Lower lobe of right lung (tissue), 2 donors: ENCODE results near the gene ATXN7L2. TPM values are rescaled to one million over a fixed set of nuclear protein-coding genes. Genes with fewer than 3 reads are reported as not detected.
A peak's percentile ranks its signal among the peaks of the same experiment; 100 is the strongest.

Source experiments
- ATAC-seq, 2 donors: fragments of 200-7000 bp; cut with Tn5 transposase; one replicate each; pipeline ENCODE4 v1.9.1; 2020 to 2022; ENCODE audit warnings: mild to moderate bottlenecking in 2 of 2, moderate library complexity in 2 of 2
- DNase-seq: peaks from one replicate; pipeline ENCODE4 v3.0.0-alpha.2; 2020
- H3K27ac ChIP-seq: fragments of 200-600 bp; one replicate; pipeline ENCODE4 v1.8.0; 2022
- H3K27me3 ChIP-seq: fragments of 200-600 bp; one replicate; pipeline ENCODE4 v1.8.0; 2022; ENCODE audit warnings: low read depth
- H3K36me3 ChIP-seq: fragments of 200-600 bp; one replicate; pipeline ENCODE4 v1.8.0; 2022; ENCODE audit warnings: mild to moderate bottlenecking
- H3K4me1 ChIP-seq: fragments of 200-600 bp; one replicate; pipeline ENCODE4 v1.8.0; 2022
- H3K4me3 ChIP-seq: fragments of 200-600 bp; one replicate; pipeline ENCODE4 v1.8.0; 2022; ENCODE audit warnings: mild to moderate bottlenecking
- H3K9me3 ChIP-seq: fragments of 200-600 bp; one replicate; pipeline ENCODE4 v1.8.0; 2022
- intact Hi-C: fragments of 100-400 bp; cut with DNase I; formaldehyde crosslinking; loops from one replicate; pipeline ENCODE4 v1.11.0; 2022
- total RNA-seq: library from RNA; stranded (reverse); fragmentation: NEBNext Ultra II Directional; extraction: Animal tissue kit (Norgen Biotek cat#: 25700); gene quantifications from one replicate; pipeline ENCODE4 v1.2.1, GENCODE V29; 2021
- TF ChIP-seq, protein P1 (sequence below): fragments of 200-600 bp; IDR thresholded peaks from one replicate; pipeline ENCODE4 v1.8.0; 2022; ENCODE audit warnings: antibody characterized with exemption, mild to moderate bottlenecking
- donor health status: DM: no; HTN: yes; CAD: no; lungs with severe emphysema.

The ATXN7L2 gene
- total RNA-seq, 1 donor from 2014 or later, result 3.8 TPM

DNA sequence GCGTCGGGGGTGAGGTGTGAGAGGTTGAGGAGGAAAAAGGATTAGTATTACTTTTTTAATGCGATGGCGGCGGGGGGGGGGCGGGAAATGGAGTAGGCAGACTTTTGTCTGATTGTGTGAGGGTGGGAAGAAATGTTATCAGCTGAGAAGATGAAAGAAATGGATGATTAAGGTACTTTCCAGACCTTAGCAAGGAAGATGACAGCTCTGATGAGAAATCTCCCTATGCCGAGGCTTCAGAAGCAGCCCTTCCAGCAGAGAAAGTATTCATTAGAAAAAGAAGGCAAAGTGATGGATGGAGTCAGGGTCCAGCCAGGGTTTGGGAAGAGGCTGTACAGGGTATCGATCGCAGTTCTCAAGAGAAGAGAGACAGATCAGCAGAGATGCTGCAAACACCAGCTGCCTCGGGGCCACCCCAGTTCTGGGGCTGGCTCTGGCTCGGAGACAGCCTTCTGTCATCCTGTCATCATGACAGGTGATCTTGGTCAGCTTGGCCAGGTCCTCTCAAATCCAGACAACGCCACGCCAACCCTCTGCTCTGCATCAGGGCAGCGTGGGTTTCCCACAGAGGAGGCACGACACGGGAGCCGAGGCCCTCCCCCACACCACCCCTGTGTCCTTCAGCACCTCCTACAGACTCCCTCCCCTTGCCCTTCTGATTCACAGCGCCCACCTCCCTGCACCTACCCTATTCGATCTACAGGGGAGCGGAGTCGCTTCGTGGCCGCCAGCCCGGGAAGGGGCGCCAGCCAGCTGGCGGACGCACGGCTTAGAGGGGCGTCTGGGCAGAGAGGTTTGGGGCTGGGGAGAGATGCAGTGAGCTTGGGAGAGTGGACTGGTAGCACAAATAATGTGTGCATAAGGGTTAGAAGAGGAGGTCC, 674 bp upstream of the ATXN7L2 start:
- Histone ChIP-seq H3K27ac (peak overlapping the region; percentile 7), H3K9me3 (no peaks in the 10 kb centered on the region), H3K27me3 (peaks cover 2% of the 10 kb centered on the region), H3K4me1 (peaks cover 14% of the 10 kb centered on the region), H3K4me3 (peak overlapping the region; percentile 68), H3K36me3 (peaks cover 5% of the 10 kb centered on the region)
- ATAC-seq (peak; percentile 20 to 31), DNase-seq (peak; percentile 65)
- TF ChIP-seq, protein P1, sequence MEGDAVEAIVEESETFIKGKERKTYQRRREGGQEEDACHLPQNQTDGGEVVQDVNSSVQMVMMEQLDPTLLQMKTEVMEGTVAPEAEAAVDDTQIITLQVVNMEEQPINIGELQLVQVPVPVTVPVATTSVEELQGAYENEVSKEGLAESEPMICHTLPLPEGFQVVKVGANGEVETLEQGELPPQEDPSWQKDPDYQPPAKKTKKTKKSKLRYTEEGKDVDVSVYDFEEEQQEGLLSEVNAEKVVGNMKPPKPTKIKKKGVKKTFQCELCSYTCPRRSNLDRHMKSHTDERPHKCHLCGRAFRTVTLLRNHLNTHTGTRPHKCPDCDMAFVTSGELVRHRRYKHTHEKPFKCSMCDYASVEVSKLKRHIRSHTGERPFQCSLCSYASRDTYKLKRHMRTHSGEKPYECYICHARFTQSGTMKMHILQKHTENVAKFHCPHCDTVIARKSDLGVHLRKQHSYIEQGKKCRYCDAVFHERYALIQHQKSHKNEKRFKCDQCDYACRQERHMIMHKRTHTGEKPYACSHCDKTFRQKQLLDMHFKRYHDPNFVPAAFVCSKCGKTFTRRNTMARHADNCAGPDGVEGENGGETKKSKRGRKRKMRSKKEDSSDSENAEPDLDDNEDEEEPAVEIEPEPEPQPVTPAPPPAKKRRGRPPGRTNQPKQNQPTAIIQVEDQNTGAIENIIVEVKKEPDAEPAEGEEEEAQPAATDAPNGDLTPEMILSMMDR, result no peak
- intact Hi-C loops, result no loop called here

DNA sequence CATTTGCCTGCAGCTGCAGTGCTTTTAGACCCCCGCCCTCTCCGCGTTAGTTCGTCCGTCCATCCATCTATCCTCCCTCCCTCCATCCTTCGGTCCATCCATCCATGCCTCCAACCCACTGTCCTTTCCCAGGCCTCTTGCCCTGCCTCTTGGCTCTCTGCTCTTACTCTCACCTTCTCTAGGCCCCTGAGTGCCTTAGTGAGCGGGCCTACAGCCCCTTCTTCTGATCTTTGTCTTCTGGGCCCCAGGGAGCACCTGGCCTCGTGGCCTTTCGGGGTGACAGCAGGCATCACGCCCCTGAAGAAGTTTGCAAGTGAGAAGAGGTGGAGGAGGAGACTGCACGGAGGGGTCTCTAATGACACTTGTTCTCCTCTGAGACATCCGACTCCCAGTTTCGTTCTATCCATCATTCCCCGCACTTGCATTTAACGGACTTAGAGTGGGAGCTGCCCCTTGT, 842 bp downstream of the ATXN7L2 start:
- H3K36me3 ChIP-seq, result peaks cover 20% of the 10 kb centered on the region
- TF ChIP-seq, protein P1, result no peak
- peak overlapping the region; percentile 93 for H3K27ac ChIP-seq
- peaks cover 14% of the 10 kb centered on the region for H3K4me1 ChIP-seq
- intact Hi-C loops, result no loop called here
- DNase-seq (no peak), ATAC-seq (no peak)
- H3K9me3 ChIP-seq, result no peaks in the 10 kb centered on the region
- no peaks in the 10 kb centered on the region for H3K27me3 ChIP-seq
- peak overlapping the region; percentile 68 for H3K4me3 ChIP-seq

DNA sequence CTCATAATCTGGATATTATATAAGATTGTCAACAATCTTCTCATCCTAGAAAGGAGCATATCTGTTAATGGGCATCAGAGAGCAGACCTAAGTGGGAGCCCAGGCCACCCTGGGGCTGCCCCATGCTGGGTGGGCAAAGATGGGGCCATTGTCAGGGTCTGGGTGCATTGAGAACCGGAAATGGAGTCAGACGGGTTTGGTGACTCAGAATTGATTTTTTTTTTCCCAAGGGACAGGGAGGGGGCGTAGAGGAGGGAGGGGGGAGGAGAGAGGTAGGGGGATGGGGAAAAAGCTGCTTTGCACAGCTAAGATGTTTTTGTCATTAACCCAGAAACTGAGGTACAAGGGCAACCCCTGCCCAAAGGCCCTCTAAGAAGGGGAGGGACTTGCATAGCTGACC, 1.3 kb downstream of the ATXN7L2 start:
- peak overlapping the region; percentile 68 for H3K4me3 ChIP-seq
- peaks cover 25% of the 10 kb centered on the region for H3K36me3 ChIP-seq
- H3K27me3 ChIP-seq, result no peaks in the 10 kb centered on the region
- no peak overlapping the region for H3K27ac ChIP-seq
- DNase-seq, result no peak
- TF ChIP-seq, protein P1, result no peak
- no peak for ATAC-seq
- H3K4me1 ChIP-seq, result peaks cover 14% of the 10 kb centered on the region
- intact Hi-C loops, result no loop called here
- H3K9me3 ChIP-seq, result no peaks in the 10 kb centered on the region

DNA sequence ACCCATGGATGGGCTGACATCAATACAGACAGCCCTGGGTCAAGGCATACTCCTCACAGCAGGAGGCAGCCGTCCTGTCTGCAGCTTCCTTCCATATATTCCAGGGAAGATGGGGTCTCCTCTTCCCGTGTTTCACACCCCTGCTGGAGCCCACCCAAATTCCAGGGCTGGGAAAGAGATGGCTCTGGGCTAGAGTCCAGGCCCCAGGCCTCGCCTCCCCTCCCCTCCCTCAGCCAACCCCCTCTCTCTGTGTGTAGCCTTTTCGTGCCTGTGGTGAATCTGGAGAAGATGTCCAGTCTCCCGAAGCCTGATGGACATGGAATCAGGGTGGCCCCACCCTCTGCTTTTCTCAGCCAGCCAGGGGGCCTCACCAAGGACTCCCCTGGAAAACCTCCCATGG, 3.6 kb downstream of the ATXN7L2 start:
- TF ChIP-seq, protein P1, result no peak
- DNase-seq, result no peak
- H3K27me3 ChIP-seq, result no peaks in the 10 kb centered on the region
- peaks cover 26% of the 10 kb centered on the region for H3K36me3 ChIP-seq
- intact Hi-C loops, result no loop called here
- H3K4me1 ChIP-seq, result peaks cover 14% of the 10 kb centered on the region
- H3K9me3 ChIP-seq, result no peaks in the 10 kb centered on the region
- ATAC-seq, result no peak
- no peak overlapping the region for H3K27ac ChIP-seq
- H3K4me3 ChIP-seq, result no peak overlapping the region

DNA sequence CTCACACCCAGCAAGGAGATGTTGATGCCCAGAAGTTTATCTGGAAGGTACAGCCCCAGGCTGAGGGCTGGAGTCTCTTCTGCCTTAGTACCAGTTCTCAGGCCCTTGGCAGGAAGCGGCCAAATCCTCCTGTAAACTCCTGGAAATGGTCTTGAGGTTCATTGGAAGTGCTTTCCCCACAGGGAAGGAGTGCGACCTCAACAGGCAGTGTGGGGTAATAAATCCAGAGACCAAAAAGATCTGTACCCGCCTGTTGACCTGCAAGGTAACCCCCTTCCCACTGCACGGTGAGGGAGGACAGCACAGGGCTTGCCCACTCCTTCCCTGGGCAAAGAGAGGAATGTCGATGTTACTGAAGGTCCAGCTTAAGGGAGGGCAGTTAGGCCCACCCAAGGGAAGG, 4.5 kb downstream of the ATXN7L2 start:
- intact Hi-C loops, result no loop called here
- ATAC-seq (no peak), DNase-seq (no peak)
- Histone ChIP-seq H3K9me3 (no peaks in the 10 kb centered on the region), H3K4me1 (peaks cover 12% of the 10 kb centered on the region), H3K27me3 (no peaks in the 10 kb centered on the region), H3K36me3 (peaks cover 26% of the 10 kb centered on the region), H3K4me3 (no peak overlapping the region), H3K27ac (no peak overlapping the region)
- TF ChIP-seq, protein P1, result no peak
